A673 (cell line): ENCODE data around the gene OBP2A. TPM values are rescaled to one million over a fixed set of nuclear protein-coding genes. Genes with fewer than 3 reads are reported as not detected.

Experiments
- BruUV-seq: library from RNA; stranded (reverse); fragments of 400-500 nt; replicated peaks from 2 replicates; lab custom pipeline; 2021; lab: Mats Ljungman, UMichigan
- CTCF ChIA-PET: fragments of 300-600 bp; sonication (Branson Sonifier 250); formaldehyde crosslinking; loops from one replicate; lab custom pipeline; 2022; ENCODE audit warnings: antibody characterized with exemption; lab: Charles Lee
- POLR2A ChIA-PET: fragments of 300-600 bp; sonication (Branson Sonifier 250); formaldehyde crosslinking; loops from one replicate; lab custom pipeline; 2022; ENCODE audit warnings: antibody characterized with exemption; ENCODE audit not compliant: low non-redundant PET; lab: Charles Lee
- DNase-seq: peaks from one replicate; pipeline ENCODE4 v3.0.0-alpha.2; 2015; ENCODE audit warnings: low spot score
- H3K27ac ChIP-seq: fragments of 200-600 bp; sonication (generic); 2 replicates; pipeline ENCODE4 v1.5.1; 2016; ENCODE audit warnings: mixed run types, low read depth, mild to moderate bottlenecking, mixed read lengths, antibody characterized with exemption, low read length; ENCODE audit not compliant: poor library complexity, severe bottlenecking
- H3K27me3 ChIP-seq: fragments of 200-600 bp; sonication (generic); replicated peaks from 2 replicates; pipeline ENCODE4 v1.6.1; 2017; ENCODE audit warnings: mixed run types, low read depth, mild to moderate bottlenecking, mixed read lengths, antibody characterized with exemption, low read length; ENCODE audit not compliant: insufficient read depth, poor library complexity
- H3K36me3 ChIP-seq: fragments of 200-600 bp; sonication (generic); 2 replicates; pipeline ENCODE4 v1.6.1; 2016; ENCODE audit warnings: mixed run types, mild to moderate bottlenecking, mixed read lengths, antibody characterized with exemption, low read length; ENCODE audit not compliant: insufficient read depth, poor library complexity, severe bottlenecking
- H3K4me1 ChIP-seq: fragments of 200-600 bp; sonication (generic); 2 replicates; pipeline ENCODE4 v1.6.1; 2017; ENCODE audit warnings: mixed run types, mild to moderate bottlenecking, mixed read lengths, antibody characterized with exemption, low read length; ENCODE audit not compliant: insufficient read depth, poor library complexity, severe bottlenecking
- H3K4me3 ChIP-seq: fragments of 200-600 bp; sonication (generic); 2 replicates; pipeline ENCODE4 v1.5.1; 2016; ENCODE audit warnings: low read depth, mixed run types, mild to moderate bottlenecking, mixed read lengths, low read length; ENCODE audit not compliant: poor library complexity, severe bottlenecking
- H3K9me3 ChIP-seq: fragments of 200-600 bp; sonication (generic); 2 replicates; pipeline ENCODE4 v1.6.1; 2016; ENCODE audit warnings: mixed run types, low read depth, mild to moderate bottlenecking, mixed read lengths, antibody characterized with exemption, low read length; ENCODE audit not compliant: poor library complexity, severe bottlenecking
- CTCF ChIP-seq: fragments of 300-800, 200-600 bp; sonication (generic); conservative IDR thresholded peaks from 2 replicates; pipeline ENCODE4 v1.5.1; 2017; ENCODE audit warnings: low read depth, mild to moderate bottlenecking, antibody characterized with exemption, low read length, moderate library complexity, mixed read lengths
- EZH2 ChIP-seq: fragments of 200-600 bp; sonication (generic); IDR thresholded peaks from 2 replicates; pipeline ENCODE4 v1.6.1; 2017; ENCODE audit warnings: borderline replicate concordance, low read depth, mild to moderate bottlenecking, mixed read lengths, antibody characterized with exemption, low read length; ENCODE audit not compliant: poor library complexity, severe bottlenecking
- intact Hi-C: fragments of 100-400 bp; cut with micrococcal nuclease; formaldehyde crosslinking; loops from one replicate; pipeline ENCODE4 v1.10.0; 2022; ENCODE audit not compliant: unreplicated experiment
- total RNA-seq: library from RNA; stranded (reverse); gene quantifications from 2 replicates; pipeline ENCODE4 v1.2.3, GENCODE V29; 2021

OBP2A gene
- total RNA-seq, 1 experiment from 2014 or later = not detected

- DNase-seq = no peak
- intact Hi-C loops = no loop called here
- H3K4me1 ChIP-seq = no peaks in the 10 kb centered on the region
- H3K27ac ChIP-seq = no peak overlapping the region
- ChIA-PET CTCF (no interaction called here), POLR2A (no interaction called here)
- no TSS peak for BruUV-seq
- H3K9me3 ChIP-seq = no peaks in the 10 kb centered on the region
- TF ChIP-seq EZH2 (no peak), CTCF (no peak)
- no peak overlapping the region for H3K4me3 ChIP-seq
- H3K36me3 ChIP-seq = no peaks in the 10 kb centered on the region
- peaks cover 2% of the 10 kb centered on the region for H3K27me3 ChIP-seq
These were observed 33.4 kb downstream of the OBP2A start for GRCh38 chr9:135579356-135579755.

- Histone ChIP-seq H3K4me3 (no peak overlapping the region), H3K27me3 (peaks cover 2% of the 10 kb centered on the region), H3K4me1 (no peaks in the 10 kb centered on the region), H3K27ac (no peak overlapping the region), H3K9me3 (no peaks in the 10 kb centered on the region), H3K36me3 (no peaks in the 10 kb centered on the region)
- CTCF ChIA-PET = no interaction called here
- no peak for DNase-seq
- TF ChIP-seq EZH2 = no peak
- no peak for TF ChIP-seq CTCF
- no TSS peak for BruUV-seq
- POLR2A ChIA-PET = no interaction called here
- intact Hi-C loops = no loop called here
These were observed 34.1 kb downstream of the OBP2A start for GRCh38 chr9:135579889-135580660.

- intact Hi-C loops = no loop called here
- ChIA-PET POLR2A (no interaction called here), CTCF (no interaction called here)
- H3K27me3 ChIP-seq = peaks cover 2% of the 10 kb centered on the region
- no peaks in the 10 kb centered on the region for H3K4me1 ChIP-seq
- no peaks in the 10 kb centered on the region for H3K9me3 ChIP-seq
- no TSS peak for BruUV-seq
- TF ChIP-seq CTCF (no peak), EZH2 (no peak)
- no peaks in the 10 kb centered on the region for H3K36me3 ChIP-seq
- DNase-seq = no peak
- H3K4me3 ChIP-seq = no peak overlapping the region
- H3K27ac ChIP-seq = no peak overlapping the region
These were observed 34.9 kb downstream of the OBP2A start for GRCh38 chr9:135580664-135581380.
